Measurements from ENCODE around the gene LRRC61. TPM values are rescaled to one million over a fixed set of nuclear protein-coding genes. Genes with fewer than 3 reads are reported as not detected.
"Not testable (repeated sequence)": the region's sequence is repeated elsewhere in the genome, so short reads cannot be mapped to it uniquely, and the experiment has no call there.

Gene LRRC61
- polyA plus RNA-seq, 1 experiment = 0.17 TPM

DNA sequence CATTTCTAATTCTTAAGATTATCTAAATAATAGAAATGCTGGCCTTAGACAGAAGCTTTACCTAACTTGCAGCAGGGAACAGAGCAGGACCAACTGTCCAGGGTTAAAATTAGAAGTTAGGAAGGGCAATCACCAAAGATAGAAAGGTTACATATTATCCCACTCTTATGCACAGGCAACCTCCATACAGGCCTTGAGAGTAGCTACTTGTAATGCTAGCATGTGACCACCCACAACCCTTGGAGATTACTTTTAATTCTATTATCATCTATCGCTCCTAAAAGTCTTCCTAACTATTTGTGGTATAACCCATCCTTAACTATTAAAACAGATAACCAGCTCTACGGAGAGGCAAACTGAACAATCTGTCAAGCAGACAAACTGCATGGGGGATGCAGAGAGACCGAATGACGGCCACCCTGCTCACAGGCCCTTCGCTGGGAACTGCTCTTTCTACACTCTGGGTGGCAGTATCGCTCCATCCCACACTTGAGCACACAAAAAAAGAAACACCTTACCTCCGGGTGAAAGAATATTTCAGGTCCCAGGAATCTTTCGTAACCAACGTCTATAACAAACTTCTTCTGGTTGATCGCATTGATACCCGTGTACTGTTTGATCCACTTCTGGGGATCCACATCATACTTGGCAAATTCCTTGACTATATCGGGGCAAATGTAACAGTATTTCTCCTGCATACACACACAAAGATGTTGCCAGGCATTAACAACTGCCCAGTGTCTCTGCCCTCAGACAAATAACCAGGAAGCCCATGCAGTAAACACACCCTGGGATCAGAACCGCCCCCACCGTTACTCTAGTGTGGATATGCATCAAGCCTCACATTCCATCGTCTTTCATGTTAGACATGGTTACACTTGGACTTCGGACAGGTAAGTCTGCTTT is 37.1 kb upstream of the LRRC61 start:
- DNase-seq (ENCODE audit: low read depth, low spot score); H3K27ac ChIP-seq (ENCODE audit: low read depth, low read length); POLR2A ChIA-PET; H3K4me3 ChIP-seq (ENCODE audit: low read depth, low read length); H3K9me3 ChIP-seq (ENCODE audit: control insufficient read depth, insufficient read depth, low read length); H3K27me3 ChIP-seq (ENCODE audit: control insufficient read depth, insufficient read depth, low read length): not testable (repeated sequence)
- CTCF ChIA-PET = interaction anchor here (0.8 to 1.1 kb wide), 4 partner anchors 85 to 163 kb away, joined by 3 to 4 read pairs (median 3); no protein-coding TSS in a partner anchor
- TF ChIP-seq, protein P1, sequence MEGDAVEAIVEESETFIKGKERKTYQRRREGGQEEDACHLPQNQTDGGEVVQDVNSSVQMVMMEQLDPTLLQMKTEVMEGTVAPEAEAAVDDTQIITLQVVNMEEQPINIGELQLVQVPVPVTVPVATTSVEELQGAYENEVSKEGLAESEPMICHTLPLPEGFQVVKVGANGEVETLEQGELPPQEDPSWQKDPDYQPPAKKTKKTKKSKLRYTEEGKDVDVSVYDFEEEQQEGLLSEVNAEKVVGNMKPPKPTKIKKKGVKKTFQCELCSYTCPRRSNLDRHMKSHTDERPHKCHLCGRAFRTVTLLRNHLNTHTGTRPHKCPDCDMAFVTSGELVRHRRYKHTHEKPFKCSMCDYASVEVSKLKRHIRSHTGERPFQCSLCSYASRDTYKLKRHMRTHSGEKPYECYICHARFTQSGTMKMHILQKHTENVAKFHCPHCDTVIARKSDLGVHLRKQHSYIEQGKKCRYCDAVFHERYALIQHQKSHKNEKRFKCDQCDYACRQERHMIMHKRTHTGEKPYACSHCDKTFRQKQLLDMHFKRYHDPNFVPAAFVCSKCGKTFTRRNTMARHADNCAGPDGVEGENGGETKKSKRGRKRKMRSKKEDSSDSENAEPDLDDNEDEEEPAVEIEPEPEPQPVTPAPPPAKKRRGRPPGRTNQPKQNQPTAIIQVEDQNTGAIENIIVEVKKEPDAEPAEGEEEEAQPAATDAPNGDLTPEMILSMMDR (IDR thresholded peaks at IDR 0.05; ENCODE audit: low read depth, low read length) = peak; percentile 61

DNA sequence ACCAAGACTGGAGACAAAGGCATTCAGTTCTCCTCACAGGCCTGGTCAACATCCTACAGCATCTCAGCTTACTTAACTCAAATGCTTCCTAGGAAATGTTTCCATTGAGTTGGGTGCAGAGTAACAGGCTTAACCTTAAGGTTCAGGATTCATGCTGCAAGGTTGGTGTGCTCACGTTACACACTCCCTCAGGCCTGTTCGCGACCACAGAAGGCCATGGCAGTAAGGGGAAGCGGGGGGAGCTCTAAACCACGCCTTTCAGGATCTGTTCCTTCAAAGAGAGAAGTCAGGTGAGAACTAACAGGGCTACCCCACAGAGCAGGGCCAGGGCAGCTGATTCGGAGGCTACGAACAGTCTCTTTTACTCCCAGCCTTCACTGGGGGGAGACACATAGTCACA is 35.3 kb upstream of the LRRC61 start:
- H3K27ac ChIP-seq (ENCODE audit: low read depth, low read length); POLR2A ChIA-PET; CTCF ChIA-PET; H3K27me3 ChIP-seq (ENCODE audit: control insufficient read depth, insufficient read depth, low read length); H3K9me3 ChIP-seq (ENCODE audit: control insufficient read depth, insufficient read depth, low read length); DNase-seq (ENCODE audit: low read depth, low spot score); H3K4me3 ChIP-seq (ENCODE audit: low read depth, low read length): not testable (repeated sequence)

DNA sequence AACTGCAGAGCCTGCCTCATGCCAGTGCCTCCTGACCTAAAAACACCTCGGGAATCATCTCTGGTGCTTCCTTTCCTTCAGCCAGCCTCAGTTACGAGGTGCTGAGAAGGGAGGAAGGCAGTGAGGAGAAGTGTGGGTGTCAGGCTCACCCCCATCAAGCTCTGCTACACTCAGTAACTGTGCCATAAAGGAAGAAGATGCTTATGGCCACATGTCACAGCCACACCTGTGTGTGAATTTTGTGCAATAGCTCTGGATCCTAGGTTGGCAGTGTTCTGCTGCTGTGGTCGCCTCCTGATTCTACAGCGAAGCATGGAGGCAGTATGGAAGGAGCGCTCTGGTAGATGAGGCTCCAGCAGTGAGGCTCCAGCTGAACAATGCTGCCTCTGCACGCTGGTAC is 34.3 kb upstream of the LRRC61 start:
- CTCF ChIA-PET = interaction anchor here (0.9 kb wide), 1 partner anchor 467 kb away, joined by 3 read pairs; no protein-coding TSS in a partner anchor
- POLR2A ChIA-PET = not testable (repeated sequence)

DNA sequence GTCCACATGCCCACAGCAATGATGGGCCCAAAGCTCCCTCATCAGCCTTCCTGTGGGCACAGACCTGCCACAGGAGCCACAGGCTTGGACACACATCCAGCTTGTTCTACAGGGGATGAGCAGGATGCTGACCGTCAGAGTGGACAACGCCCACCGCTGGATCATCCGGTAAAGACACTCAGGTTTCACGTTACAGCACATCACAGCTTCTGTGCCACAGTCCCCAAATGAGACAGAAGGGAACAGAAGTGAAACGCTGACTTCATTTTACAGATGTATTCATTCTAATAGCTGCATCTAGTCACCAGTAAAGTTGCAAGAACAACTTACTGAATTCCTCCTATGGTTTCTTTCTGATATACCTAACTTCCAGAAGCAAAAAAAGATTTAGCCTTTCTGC is 32.8 kb upstream of the LRRC61 start:
- DNase-seq (ENCODE audit: low read depth, low spot score); H3K27me3 ChIP-seq (ENCODE audit: control insufficient read depth, insufficient read depth, low read length); POLR2A ChIA-PET; H3K4me3 ChIP-seq (ENCODE audit: low read depth, low read length); H3K9me3 ChIP-seq (ENCODE audit: control insufficient read depth, insufficient read depth, low read length); CTCF ChIA-PET; H3K27ac ChIP-seq (ENCODE audit: low read depth, low read length): not testable (repeated sequence)

More for the DNA sequence above, 34.3 kb upstream of the LRRC61 start:
- H3K4me3 ChIP-seq (ENCODE audit: low read depth, low read length); H3K27ac ChIP-seq (ENCODE audit: low read depth, low read length); H3K9me3 ChIP-seq (ENCODE audit: control insufficient read depth, insufficient read depth, low read length); H3K27me3 ChIP-seq (ENCODE audit: control insufficient read depth, insufficient read depth, low read length); DNase-seq (ENCODE audit: low read depth, low spot score): not testable (repeated sequence)

DNA sequence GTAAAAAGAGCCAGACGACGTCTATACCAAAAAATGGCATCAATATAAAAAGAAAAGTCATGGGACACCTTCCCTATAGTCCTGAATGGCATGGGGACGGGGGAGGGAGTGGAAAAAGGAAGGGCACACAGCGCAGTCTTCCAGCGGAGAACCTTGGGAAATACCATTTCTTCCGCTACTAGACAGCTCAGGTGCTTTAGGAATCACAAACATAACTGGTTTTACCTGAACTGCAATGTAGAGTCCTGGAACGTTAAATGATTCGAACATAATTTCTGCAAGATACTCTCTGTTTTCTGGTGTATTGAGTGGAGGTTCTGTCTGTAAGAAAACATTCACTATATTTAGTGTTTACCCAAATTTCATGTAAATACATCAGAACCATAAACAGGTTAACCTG is 28.1 kb upstream of the LRRC61 start:
- H3K4me3 ChIP-seq (ENCODE audit: low read depth, low read length); H3K9me3 ChIP-seq (ENCODE audit: control insufficient read depth, insufficient read depth, low read length); H3K27ac ChIP-seq (ENCODE audit: low read depth, low read length); H3K27me3 ChIP-seq (ENCODE audit: control insufficient read depth, insufficient read depth, low read length); CTCF ChIA-PET; POLR2A ChIA-PET; DNase-seq (ENCODE audit: low read depth, low spot score): not testable (repeated sequence)

DNA sequence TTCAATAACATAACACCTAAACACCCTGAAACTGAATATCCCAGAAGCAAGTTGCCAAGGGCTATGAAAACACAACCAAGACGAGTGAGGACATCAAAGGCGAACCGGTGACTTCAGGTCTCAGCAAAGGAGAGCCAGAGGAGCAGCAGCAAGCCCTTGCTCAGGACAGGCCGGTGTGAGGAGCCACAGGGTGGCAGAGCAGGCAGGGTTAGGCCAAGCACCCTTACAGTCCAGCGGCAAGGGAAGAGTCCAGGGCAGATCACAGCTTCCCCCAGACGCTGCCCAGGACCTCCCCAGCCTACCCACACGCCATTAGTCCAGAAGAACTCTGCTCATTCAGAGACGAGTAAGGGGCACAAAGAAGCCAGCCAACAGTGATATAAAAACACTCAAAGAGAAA is 27.5 kb upstream of the LRRC61 start:
- DNase-seq (ENCODE audit: low read depth, low spot score); H3K27ac ChIP-seq (ENCODE audit: low read depth, low read length); H3K9me3 ChIP-seq (ENCODE audit: control insufficient read depth, insufficient read depth, low read length); H3K4me3 ChIP-seq (ENCODE audit: low read depth, low read length); POLR2A ChIA-PET; H3K27me3 ChIP-seq (ENCODE audit: control insufficient read depth, insufficient read depth, low read length); CTCF ChIA-PET: not testable (repeated sequence)

DNA sequence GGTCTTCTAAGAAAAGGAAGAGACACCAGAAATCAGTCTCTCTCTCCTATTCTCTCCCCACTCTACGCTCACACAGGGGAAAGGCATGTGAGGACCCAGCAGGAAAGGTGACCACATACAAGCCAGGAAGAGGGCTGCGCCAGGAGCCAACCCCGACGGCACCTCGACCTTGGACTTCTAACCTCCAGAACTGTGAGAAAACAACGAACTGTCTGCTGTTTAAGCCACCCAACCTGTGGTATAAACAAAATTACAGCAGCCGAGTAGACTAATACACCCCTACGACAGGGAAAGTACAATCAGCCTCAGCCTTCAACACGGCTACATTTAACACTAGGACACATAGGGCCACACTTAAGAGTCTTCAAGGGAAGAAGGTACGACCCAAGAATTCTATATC is 26.4 kb upstream of the LRRC61 start:
- POLR2A ChIA-PET; H3K4me3 ChIP-seq (ENCODE audit: low read depth, low read length); H3K9me3 ChIP-seq (ENCODE audit: control insufficient read depth, insufficient read depth, low read length); H3K27ac ChIP-seq (ENCODE audit: low read depth, low read length); H3K27me3 ChIP-seq (ENCODE audit: control insufficient read depth, insufficient read depth, low read length); DNase-seq (ENCODE audit: low read depth, low spot score); CTCF ChIA-PET: not testable (repeated sequence)

DNA sequence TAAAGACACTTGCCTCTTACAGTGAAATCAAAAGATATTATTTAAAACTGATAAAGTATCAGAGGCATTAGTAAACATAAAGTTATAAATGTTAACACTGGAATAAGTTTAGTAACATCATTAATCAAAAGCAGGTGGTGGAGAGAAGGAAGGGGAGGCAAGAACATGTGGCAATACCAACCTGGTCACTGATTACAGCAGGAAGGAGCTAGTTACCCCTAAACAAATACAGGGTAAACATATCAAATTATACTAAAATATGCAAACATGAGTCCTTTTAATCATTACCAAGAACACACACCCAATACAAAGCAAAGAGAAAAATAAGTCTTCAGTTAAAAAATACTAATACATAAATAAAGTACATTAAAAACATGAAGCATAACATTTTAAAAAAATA is 25.2 kb upstream of the LRRC61 start:
- H3K4me3 ChIP-seq (ENCODE audit: low read depth, low read length); H3K27ac ChIP-seq (ENCODE audit: low read depth, low read length); H3K27me3 ChIP-seq (ENCODE audit: control insufficient read depth, insufficient read depth, low read length); DNase-seq (ENCODE audit: low read depth, low spot score); POLR2A ChIA-PET; H3K9me3 ChIP-seq (ENCODE audit: control insufficient read depth, insufficient read depth, low read length); CTCF ChIA-PET: not testable (repeated sequence)

DNA sequence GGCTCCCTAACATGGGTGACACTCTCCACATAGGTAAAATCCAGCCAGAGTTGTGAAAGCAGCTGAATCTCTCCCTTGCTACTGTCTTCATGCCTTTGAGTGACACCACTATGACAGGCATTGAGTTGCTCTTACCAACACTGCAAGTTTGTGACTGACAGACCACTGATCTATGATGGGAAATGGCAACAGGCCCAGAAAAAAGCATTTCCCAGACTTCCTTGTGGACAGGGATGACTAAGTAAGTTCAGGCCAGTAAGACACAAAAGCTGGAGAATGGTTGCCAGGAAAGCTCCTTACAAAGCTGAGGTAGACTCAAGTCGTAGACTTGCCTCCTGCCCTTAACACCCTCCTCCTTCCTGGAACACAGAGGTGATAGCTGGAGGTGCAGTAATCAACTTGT is 20.2 kb upstream of the LRRC61 start:
- CTCF ChIA-PET; POLR2A ChIA-PET; H3K27ac ChIP-seq (ENCODE audit: low read depth, low read length); DNase-seq (ENCODE audit: low read depth, low spot score); H3K9me3 ChIP-seq (ENCODE audit: control insufficient read depth, insufficient read depth, low read length); H3K27me3 ChIP-seq (ENCODE audit: control insufficient read depth, insufficient read depth, low read length); H3K4me3 ChIP-seq (ENCODE audit: low read depth, low read length): not testable (repeated sequence)

DNA sequence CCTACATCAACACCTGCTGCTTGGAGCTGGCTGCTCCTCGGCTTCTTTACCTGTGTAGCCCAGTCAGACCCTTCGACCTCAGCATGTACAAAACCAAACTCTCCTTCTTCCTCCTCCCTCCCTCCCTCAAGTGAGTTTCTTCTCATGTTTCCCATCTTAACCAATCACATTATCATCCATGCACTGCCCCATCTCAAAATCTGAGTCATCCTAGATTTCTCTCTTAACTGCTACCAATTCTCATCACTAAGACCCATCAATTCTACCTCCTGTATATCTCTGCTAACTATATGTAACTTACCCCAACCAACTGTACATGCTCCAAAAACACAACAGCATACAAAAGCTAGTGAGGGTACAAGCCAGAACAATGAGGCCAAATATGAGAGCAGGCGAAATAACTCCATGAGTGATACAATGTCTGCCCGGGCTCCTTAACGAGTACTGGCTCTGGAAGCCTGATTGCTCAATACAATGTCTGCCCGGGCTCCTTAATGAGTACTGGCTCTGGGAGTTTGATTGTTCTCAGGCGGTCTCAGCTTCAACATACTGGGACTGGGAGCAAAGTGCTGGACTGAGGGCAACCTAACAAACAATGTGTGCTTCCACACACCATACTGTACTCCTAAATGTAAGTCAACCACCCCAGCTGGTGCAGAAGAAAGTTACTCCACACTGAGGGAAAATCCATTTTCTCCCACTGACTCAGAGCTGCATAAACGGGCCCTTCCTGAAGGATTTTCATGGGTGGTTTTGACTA is 18.5 kb upstream of the LRRC61 start:
- H3K27ac ChIP-seq (ENCODE audit: low read depth, low read length); DNase-seq (ENCODE audit: low read depth, low spot score); CTCF ChIA-PET; H3K4me3 ChIP-seq (ENCODE audit: low read depth, low read length); POLR2A ChIA-PET; H3K27me3 ChIP-seq (ENCODE audit: control insufficient read depth, insufficient read depth, low read length); H3K9me3 ChIP-seq (ENCODE audit: control insufficient read depth, insufficient read depth, low read length): not testable (repeated sequence)

DNA sequence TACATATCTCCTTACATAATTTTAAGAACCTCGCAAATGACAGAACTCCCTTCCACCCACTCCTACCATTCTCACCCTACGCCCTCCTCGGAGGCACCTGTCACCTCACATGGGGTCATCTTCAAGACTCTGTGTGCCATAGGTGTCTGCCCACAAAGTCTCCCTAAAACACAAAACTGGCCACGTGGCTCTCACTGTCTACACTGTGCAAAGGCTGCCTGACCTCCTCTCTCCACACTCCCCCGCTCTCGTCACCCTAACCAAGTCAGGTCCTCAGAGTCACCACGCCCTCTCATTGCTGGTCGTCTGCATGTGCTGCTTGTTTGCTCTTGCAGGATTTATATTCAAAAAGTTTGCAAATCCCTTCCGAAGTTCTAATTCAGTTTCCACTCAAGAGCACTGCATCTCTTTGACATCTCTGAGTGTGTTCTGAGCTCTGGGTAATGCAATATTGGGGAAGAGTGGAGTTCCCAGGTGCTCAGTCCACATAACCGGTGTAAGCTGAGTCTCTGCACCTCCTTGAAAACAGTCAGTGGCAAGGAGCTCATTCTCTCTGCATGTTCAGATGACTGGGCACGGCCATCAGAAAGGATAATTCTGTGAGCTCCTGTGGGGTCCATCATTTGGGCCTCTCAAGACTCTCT is 17.8 kb upstream of the LRRC61 start:
- H3K4me3 ChIP-seq (ENCODE audit: low read depth, low read length); H3K27ac ChIP-seq (ENCODE audit: low read depth, low read length); DNase-seq (ENCODE audit: low read depth, low spot score); H3K9me3 ChIP-seq (ENCODE audit: control insufficient read depth, insufficient read depth, low read length); CTCF ChIA-PET; H3K27me3 ChIP-seq (ENCODE audit: control insufficient read depth, insufficient read depth, low read length); POLR2A ChIA-PET: not testable (repeated sequence)
